Karpas-422 (cell line): Measurements from ENCODE around the gene NEK7. TPM values are rescaled to one million over a fixed set of nuclear protein-coding genes. Genes with fewer than 3 reads are reported as not detected.

Source experiments
- DNase-seq: peaks from one replicate; pipeline ENCODE4 v3.0.0-alpha.2; 2015
- H2AFZ ChIP-seq: fragments of 200-600 bp; sonication (generic); 2 replicates; pipeline ENCODE4 v1.6.1; 2014; ENCODE audit warnings: antibody characterized with exemption, low read length, mixed read lengths
- H3K27ac ChIP-seq: fragments of 200-600 bp; sonication (generic); 2 replicates; pipeline ENCODE4 v1.5.1; 2014; ENCODE audit warnings: mild to moderate bottlenecking, low read length, moderate library complexity
- H3K27me3 ChIP-seq: fragments of 200-600 bp; sonication (generic); 2 replicates; pipeline ENCODE4 v1.6.1; 2014; ENCODE audit warnings: low read length, mixed read lengths
- H3K36me3 ChIP-seq: fragments of 200-600 bp; sonication (generic); 2 replicates; pipeline ENCODE4 v1.6.1; 2014; ENCODE audit warnings: low read length, mixed read lengths; ENCODE audit not compliant: insufficient read depth
- H3K4me1 ChIP-seq: fragments of 200-600 bp; sonication (generic); 2 replicates; pipeline ENCODE4 v1.6.1; 2014; ENCODE audit warnings: mild to moderate bottlenecking, low read length, mixed read lengths
- H3K4me2 ChIP-seq: fragments of 200-600 bp; sonication (generic); 2 replicates; pipeline ENCODE4 v1.6.1; 2014; ENCODE audit warnings: low read length, low read depth, mild to moderate bottlenecking; ENCODE audit not compliant: poor library complexity, severe bottlenecking
- H3K4me3 ChIP-seq: fragments of 200-600 bp; sonication (generic); 2 replicates; pipeline ENCODE4 v1.5.1; 2014; ENCODE audit warnings: mild to moderate bottlenecking, antibody characterized with exemption, low read length, mixed read lengths
- H3K79me2 ChIP-seq: fragments of 200-600 bp; sonication (generic); 2 replicates; pipeline ENCODE4 v1.6.1; 2014; ENCODE audit warnings: mild to moderate bottlenecking, low read length, mixed read lengths
- H3K9ac ChIP-seq: fragments of 200-600 bp; sonication (generic); 2 replicates; pipeline ENCODE4 v1.6.0; 2014; ENCODE audit warnings: low read length
- H3K9me2 ChIP-seq: fragments of 200-600 bp; sonication (generic), shearing (Covaris generic); replicated peaks from 2 replicates; pipeline ENCODE4 v1.6.0; 2014; ENCODE audit warnings: mild to moderate bottlenecking, low read length, moderate library complexity; ENCODE audit not compliant: insufficient read depth
- H3K9me3 ChIP-seq: fragments of 300-700, 200-600 bp; sonication (generic); 2 replicates; pipeline ENCODE4 v1.6.1; 2014; ENCODE audit warnings: low read length, mixed read lengths
- H4K20me1 ChIP-seq: fragments of 200-600 bp; sonication (generic); 2 replicates; pipeline ENCODE4 v1.6.1; 2014; ENCODE audit warnings: mild to moderate bottlenecking, antibody characterized with exemption, low read length, low read depth; ENCODE audit not compliant: insufficient read depth
- total RNA-seq: library from RNA; depleted of rRNA; stranded (reverse); fragments of >200 nt; shearing (Covaris generic); gene quantifications from 2 replicates; pipeline ENCODE4 v1.2.3, GENCODE V29; 2014; ENCODE audit warnings: low replicate concordance

The NEK7 gene
- total RNA-seq, 1 experiment from 2014 or later, result 133 TPM

- no peak overlapping the region for H2AFZ ChIP-seq
- peaks cover 4% of the 10 kb centered on the region; the same call in 1 of the 2 replicates for H3K4me1 ChIP-seq
- H3K4me2 ChIP-seq, result no peak overlapping the region
- H4K20me1 ChIP-seq, result no peaks in the 10 kb centered on the region
- H3K9me3 ChIP-seq, result no peaks in the 10 kb centered on the region
- no peaks in the 10 kb centered on the region for H3K36me3 ChIP-seq
- H3K27me3 ChIP-seq, result no peaks in the 10 kb centered on the region
- no peaks in the 10 kb centered on the region for H3K9me2 ChIP-seq
- DNase-seq, result no peak
- H3K9ac ChIP-seq, result no peak overlapping the region
- no peaks in the 10 kb centered on the region for H3K79me2 ChIP-seq
- no peak overlapping the region for H3K27ac ChIP-seq
- no peak overlapping the region for H3K4me3 ChIP-seq
Measured at GRCh38 chr1:198151688-198152087, 5.1 kb upstream of the NEK7 start.

- Histone ChIP-seq H3K79me2 (peaks cover 10% of the 10 kb centered on the region), H2AFZ (no peak overlapping the region), H3K4me1 (peaks cover 4% of the 10 kb centered on the region; the same call in 1 of the 2 replicates), H3K9me3 (no peaks in the 10 kb centered on the region), H3K36me3 (no peaks in the 10 kb centered on the region), H3K9ac (no peak overlapping the region), H3K27me3 (no peaks in the 10 kb centered on the region), H3K4me2 (no peak overlapping the region), H3K27ac (no peak overlapping the region), H3K4me3 (no peak overlapping the region), H4K20me1 (no peaks in the 10 kb centered on the region), H3K9me2 (no peaks in the 10 kb centered on the region)
- DNase-seq, result no peak
Measured at GRCh38 chr1:198153103-198153502, 3.7 kb upstream of the NEK7 start.

GRCh38 chr1:198153804-198154203, 3.0 kb upstream of the NEK7 start:
- Histone ChIP-seq H3K9ac (no peak overlapping the region), H3K4me1 (peaks cover 4% of the 10 kb centered on the region; the same call in 1 of the 2 replicates), H3K4me2 (no peak overlapping the region), H3K9me2 (no peaks in the 10 kb centered on the region), H3K27ac (no peak overlapping the region), H3K4me3 (no peak overlapping the region), H2AFZ (no peak overlapping the region), H3K27me3 (no peaks in the 10 kb centered on the region), H3K79me2 (peaks cover 17% of the 10 kb centered on the region), H4K20me1 (no peaks in the 10 kb centered on the region), H3K36me3 (no peaks in the 10 kb centered on the region), H3K9me3 (no peaks in the 10 kb centered on the region)
- no peak for DNase-seq

GRCh38 chr1:198155253-198155652, 1.5 kb upstream of the NEK7 start:
- Histone ChIP-seq H3K27me3 (no peaks in the 10 kb centered on the region), H3K9me3 (no peaks in the 10 kb centered on the region), H3K4me3 (no peak overlapping the region), H3K9me2 (no peaks in the 10 kb centered on the region), H3K4me1 (peaks cover 14% of the 10 kb centered on the region), H3K27ac (no peak overlapping the region), H3K4me2 (no peak overlapping the region), H2AFZ (no peak overlapping the region), H3K36me3 (no peaks in the 10 kb centered on the region), H3K9ac (no peak overlapping the region), H4K20me1 (no peaks in the 10 kb centered on the region), H3K79me2 (peaks cover 31% of the 10 kb centered on the region)
- no peak for DNase-seq

- Histone ChIP-seq H3K9me3 (no peaks in the 10 kb centered on the region), H3K4me3 (peak overlapping the region; percentile 81), H3K27ac (no peak overlapping the region), H3K9me2 (no peaks in the 10 kb centered on the region), H3K4me1 (peaks cover 24% of the 10 kb centered on the region), H3K4me2 (peak overlapping the region; percentile 77), H4K20me1 (no peaks in the 10 kb centered on the region), H3K9ac (peak overlapping the region; percentile 77), H3K27me3 (no peaks in the 10 kb centered on the region), H3K79me2 (peaks cover 41% of the 10 kb centered on the region), H2AFZ (peak overlapping the region; percentile 35), H3K36me3 (no peaks in the 10 kb centered on the region)
- DNase-seq, result peak; percentile 87
Measured at GRCh38 chr1:198156111-198156744, 570 bp upstream of the NEK7 start.

- H4K20me1 ChIP-seq, result no peaks in the 10 kb centered on the region
- peak overlapping the region; percentile 85 for H3K27ac ChIP-seq
- peak overlapping the region; percentile 77 for H3K9ac ChIP-seq
- no peaks in the 10 kb centered on the region for H3K27me3 ChIP-seq
- H3K4me2 ChIP-seq, result peak overlapping the region; percentile 77
- H3K4me3 ChIP-seq, result peak overlapping the region; percentile 81
- no peaks in the 10 kb centered on the region for H3K9me2 ChIP-seq
- H2AFZ ChIP-seq, result no peak overlapping the region; the same call in 1 of the 2 replicates
- peak; percentile 95 for DNase-seq
- H3K79me2 ChIP-seq, result peaks cover 52% of the 10 kb centered on the region
- no peaks in the 10 kb centered on the region for H3K36me3 ChIP-seq
- no peaks in the 10 kb centered on the region for H3K9me3 ChIP-seq
- peaks cover 35% of the 10 kb centered on the region for H3K4me1 ChIP-seq
Measured at GRCh38 chr1:198157241-198157846, 546 bp downstream of the NEK7 start.

GRCh38 chr1:198157847-198158725, 1.3 kb downstream of the NEK7 start:
- Histone ChIP-seq H3K79me2 (peaks cover 59% of the 10 kb centered on the region), H3K36me3 (no peaks in the 10 kb centered on the region)
- peak; percentile 83 for DNase-seq

More at GRCh38 chr1:198157847-198158725, 1.3 kb downstream of the NEK7 start:
- Histone ChIP-seq H3K4me2 (peak overlapping the region; percentile 77), H3K27me3 (no peaks in the 10 kb centered on the region), H3K27ac (peak overlapping the region; percentile 85), H3K9ac (peak overlapping the region; percentile 77), H2AFZ (no peak overlapping the region; the same call in 1 of the 2 replicates), H3K4me3 (peak overlapping the region; percentile 81), H3K9me3 (no peaks in the 10 kb centered on the region), H3K9me2 (no peaks in the 10 kb centered on the region), H4K20me1 (no peaks in the 10 kb centered on the region), H3K4me1 (peaks cover 40% of the 10 kb centered on the region)
